CD4-positive, alpha-beta T cell treated with Interleukin-6 for 4 hours (primary cell): ENCODE data around the gene FOXD2.

ENCODE experiments used
- DNase-seq: peaks from one replicate; pipeline ENCODE4 v3.0.0-alpha.2; 2020; ENCODE audit warnings: mixed read lengths

Gene FOXD2

DNA sequence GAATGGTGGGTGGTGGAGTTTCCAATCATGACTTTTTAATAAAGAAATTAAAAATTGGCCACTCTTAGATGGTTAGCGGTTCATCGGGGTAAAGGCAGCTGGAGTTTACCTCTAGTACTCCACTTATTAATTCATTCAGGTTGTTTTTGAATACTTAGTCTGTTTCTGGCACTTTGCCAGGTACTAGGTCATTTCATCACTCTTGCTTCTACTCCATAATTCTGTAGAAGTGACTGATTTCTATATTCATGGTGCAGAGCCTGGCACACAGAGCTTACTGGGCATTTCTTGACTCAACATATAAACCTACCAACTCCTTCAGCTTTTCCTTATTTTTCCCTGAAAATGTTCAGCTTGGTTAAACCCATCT is 31.5 kb downstream of the FOXD2 start:
- DNase-seq = no peak

DNA sequence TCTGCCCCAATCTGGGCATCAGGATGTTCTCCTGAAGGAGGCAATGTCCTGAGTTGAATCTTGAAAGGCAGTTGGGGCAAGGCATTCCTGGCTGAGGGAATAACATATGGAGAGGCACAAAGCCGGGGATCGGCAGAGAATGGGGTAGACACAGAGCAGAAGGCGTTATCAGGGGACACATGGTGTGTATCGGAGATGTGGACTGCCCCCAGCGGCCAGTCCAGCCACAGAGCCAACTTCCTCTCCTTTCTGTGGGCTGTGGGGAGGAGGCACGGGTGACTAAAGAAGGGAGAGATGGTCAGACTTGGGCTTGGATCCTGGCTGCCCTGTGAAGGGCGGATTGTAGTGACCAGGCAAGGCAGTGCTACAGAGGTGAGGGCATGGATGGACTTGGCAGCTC is 32.1 kb downstream of the FOXD2 start:
- no peak for DNase-seq

DNA sequence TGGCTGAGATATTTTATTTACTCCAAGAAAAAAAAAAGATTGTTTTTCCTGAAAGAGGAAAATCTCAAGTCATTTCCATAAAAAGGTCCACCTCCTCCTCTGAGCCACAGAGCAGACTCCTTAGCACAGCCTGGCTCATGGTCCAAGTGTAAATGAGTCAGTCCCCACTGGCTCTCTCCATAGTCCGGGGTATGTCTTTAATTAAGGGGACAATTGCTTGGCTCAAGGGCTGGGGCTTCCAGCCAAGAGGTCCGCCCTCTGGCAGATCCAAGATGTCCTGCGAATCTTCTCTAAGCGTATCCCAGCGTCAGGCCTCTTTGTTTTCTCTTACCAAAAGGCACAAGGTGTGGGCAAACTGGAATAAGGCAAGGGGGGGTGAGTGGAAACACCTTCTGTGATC is 33.3 kb downstream of the FOXD2 start:
- DNase-seq = no peak

DNA sequence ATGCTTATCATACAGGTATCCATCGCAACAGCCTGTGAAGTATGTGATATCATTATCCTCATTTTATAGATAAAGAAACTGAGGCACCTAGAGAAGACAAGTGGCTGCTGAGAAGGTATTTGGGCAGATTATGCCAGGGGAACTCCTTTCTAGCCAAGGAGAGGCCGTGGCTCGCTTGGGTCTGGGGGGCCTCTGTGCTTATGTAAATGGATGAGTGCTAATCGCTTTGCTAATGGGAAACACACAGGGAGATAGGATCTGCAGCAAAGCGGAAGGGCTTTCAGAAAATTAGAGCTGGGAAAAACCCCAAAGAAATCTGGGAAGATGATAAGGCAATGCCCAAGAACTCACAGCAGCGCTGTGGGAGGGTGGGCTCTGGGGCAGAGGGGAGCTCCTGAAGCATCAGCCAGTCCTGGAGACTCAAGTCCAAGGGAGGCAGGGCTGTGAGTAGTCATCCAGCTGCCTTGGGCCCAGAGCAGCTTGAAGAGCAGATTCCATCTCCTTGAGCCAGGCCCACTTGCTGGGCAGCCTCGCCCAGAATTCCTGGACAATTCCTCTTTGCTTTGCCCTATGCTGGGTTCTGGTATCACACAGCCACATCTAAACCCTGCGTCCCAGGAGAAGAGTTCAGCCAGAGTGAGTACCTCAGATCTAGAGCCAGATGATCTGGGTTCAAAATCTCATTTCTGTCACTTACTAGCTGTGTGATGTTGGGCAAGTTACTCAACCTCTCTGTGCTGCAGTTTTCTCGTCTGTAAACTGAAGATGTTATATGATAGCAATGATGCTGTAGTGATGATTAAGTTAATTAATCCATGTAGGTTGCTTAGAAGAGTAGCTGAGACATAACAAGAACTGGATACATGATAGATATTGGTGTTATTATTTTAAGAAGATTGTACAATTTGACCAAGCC is 36.7 kb downstream of the FOXD2 start:
- DNase-seq = no peak

DNA sequence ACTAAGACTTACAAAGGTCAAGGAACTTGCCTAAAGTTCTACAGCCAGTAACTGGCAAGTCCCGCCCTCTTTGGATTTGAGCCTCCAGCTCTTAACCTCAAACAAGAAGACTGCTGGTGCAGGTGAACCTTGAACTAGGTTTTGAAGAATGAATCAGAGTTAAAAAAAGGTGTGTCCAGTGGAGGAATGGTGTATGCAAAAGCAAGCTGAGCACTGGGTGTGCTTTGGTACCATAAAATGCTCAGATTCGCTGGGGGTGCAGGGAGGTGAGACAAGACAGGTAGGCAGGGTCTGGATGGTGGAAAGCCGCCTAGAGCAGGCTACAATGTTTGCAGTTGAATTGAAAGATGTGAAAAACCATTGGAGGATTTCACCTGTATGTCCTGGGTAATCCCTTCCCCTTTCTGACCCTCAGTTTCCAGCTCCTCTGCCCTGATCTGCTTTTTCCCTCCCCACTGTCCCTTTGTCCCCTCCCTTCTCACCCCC is 39.8 kb downstream of the FOXD2 start:
- DNase-seq = no peak

DNA sequence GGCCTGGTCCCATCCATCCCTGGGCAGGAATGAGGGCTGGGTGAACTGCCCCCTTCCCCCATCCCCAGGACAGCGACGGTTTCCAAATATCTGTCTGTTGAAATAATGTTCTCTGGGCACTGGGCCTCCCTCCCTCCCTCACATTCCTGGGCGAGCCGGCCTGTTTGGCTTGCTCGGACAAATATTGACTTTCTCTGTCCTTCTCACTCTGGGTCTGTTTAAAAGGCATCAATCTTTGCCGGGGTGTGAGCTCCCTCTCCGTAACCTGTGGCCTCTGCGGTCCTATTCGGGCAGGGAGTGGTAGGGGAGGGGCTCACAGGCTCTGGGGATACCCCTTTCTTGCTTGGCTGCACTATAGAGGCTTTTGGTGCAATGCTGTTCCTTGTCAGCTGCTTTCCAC is 40.2 kb downstream of the FOXD2 start:
- DNase-seq = no peak

DNA sequence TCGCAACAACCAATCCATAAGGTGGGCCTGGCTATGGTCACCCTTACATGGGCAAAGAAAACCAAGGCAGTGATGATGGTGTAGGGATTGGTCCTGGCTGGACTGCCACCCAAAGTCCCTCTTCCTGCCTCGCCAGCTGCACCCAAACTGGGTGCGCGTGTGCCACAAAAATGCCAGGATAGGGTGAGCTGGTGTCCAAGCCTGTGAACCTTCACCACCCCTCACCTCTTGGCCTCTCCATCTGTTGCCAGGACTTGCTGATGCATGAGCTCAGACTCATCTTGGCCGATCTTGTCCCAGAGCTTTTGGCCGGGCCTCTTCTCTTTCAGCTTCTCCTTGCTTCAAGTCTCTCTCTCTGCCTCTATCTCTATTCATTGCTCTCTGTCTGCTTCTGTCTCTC is 41.8 kb downstream of the FOXD2 start:
- no peak for DNase-seq

DNA sequence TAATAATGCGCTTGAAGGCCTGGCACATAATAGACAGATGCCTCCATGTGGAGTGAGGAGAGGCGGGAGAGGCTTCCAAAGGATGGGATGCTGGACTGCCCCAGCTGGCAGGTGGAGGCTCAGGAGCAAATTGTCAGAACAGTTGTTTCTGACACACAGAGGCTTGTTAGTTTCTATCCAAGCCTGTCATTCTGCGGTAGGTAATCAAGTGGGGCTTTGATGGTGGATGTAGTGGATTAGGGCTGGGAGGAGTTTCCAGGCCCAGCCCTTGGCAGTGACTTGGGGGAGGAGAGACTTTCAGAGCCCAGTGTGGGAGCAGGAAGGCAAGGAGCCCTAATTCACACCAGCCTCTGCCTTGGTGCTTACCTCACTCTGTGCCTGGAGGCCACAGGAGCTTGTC is 44.1 kb downstream of the FOXD2 start:
- DNase-seq = no peak

DNA sequence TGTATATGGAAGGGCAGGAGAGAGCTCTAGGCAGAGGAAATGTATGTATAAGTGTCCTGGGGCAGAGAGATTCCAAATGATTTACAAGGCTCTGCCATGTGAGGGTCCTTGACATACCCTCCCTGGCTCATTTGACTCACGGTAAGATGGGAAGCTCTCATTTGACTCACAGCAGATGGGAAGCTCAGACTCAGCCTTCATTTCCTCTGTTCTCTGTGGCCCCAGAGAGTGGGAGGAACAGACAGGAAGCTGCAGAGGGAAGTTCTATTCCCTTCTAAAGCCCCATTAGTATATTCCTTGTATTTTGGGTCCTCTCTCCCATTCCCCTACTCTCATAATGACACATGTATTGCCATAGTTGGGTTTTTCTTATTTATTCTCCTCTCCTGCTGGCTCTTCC is 44.9 kb downstream of the FOXD2 start:
- no peak for DNase-seq

DNA sequence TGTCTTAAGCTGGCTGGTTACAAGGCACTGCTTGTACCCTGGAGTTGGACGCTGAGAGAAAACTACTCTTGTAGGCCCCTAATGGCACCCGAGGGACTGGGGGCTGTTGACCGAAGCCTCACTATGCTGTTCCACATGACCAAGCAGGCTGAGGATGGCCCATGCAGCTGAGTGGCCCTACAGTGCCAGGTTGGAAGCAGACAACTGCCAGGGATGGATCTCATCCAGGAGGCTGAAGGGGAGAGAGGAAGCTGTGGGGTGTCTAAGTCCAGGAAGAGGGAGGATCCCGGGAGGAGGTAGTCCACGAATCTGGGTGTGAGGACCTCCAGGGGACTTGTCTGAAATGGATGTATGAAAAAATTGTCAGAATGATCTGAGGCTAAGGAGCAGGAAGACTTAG is 45.8 kb downstream of the FOXD2 start:
- DNase-seq = no peak

DNA sequence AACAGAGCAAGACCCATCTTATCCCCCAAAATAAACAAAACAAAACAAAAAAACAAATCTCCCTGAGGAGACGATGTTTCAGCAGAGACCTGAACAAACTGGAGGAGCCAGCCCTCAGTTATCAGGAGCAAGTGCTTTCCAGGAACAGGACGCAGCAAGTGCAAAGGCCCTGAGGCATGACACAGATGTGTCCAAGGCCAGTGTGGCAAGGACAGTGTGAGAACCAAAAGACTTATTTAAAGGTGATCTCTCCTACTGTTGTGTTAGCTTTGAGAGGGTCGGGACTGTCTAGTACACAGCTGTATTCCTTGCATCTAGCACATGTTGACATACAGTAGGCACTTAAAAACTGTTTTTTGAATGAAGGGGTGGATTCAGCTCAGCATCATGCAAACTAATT is 48.0 kb downstream of the FOXD2 start:
- DNase-seq = no peak

DNA sequence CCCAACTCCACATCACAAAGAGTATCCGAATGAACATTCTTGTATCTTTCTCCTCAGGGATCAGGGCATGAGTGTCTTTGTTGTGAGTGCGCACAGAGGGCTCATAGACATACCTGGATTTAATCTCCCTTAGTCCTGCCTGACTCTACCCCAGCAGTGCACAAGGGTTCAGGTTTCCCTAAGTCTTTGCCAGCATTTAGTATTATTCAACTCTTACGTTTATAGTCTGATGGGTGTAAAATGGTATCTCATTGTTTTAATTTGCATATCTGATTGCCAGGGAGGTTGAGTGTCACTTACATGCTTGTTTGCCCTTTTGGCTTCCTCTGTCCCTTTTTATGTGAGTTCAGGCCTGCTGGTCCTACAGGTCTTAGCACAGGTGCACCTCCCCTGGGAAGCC is 49.5 kb downstream of the FOXD2 start:
- DNase-seq = no peak

DNA sequence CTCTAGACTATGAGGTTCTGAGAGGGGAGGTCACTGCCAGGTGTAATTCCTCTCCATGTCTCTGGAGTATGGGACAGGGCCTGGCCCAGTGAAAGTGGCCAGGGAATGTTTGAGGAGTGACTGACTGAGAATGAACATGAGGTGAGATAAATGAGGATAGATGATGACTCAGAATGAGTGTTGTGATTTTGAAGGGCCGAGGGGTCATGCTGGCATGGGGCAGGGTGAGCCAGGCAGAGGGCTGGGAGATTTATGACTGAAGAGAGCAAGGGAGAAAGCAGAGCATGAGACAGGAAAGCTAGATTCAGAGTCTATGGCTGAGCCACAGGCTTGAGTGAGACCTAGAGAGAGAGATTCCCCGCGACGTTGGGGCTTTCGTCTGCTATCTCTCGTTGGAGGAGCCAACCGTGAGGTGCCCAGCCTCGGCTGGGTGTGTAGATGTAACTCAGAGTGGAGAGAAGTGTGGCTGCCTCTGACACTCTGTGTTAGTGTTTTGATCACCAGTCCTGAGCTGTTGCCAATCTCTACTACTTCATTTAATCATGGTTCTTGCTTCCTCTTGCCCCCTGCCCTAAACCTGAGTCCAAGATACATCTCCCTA is 50.1 kb downstream of the FOXD2 start:
- DNase-seq = no peak
